GM21423 (cell line): Measurements from ENCODE around the gene NMT2.

ENCODE experiments used
- ATAC-seq: cut with Tn5 transposase; IDR thresholded peaks from one replicate; pipeline ENCODE4 v1.9.1; 2021; ENCODE audit warnings: mild to moderate bottlenecking, moderate library complexity; ENCODE audit not compliant: unreplicated experiment

Gene NMT2

GRCh38 chr10:15182540-15183207 lies 14.2 kb upstream of the NMT2 start:
- ATAC-seq: no peak

GRCh38 chr10:15181576-15182156 lies 13.2 kb upstream of the NMT2 start:
- no peak for ATAC-seq

GRCh38 chr10:15180736-15181135 lies 12.2 kb upstream of the NMT2 start:
- no peak for ATAC-seq

GRCh38 chr10:15176269-15176668 lies 7.8 kb upstream of the NMT2 start:
- no peak for ATAC-seq

- ATAC-seq: no peak
Measured at GRCh38 chr10:15175587-15175986, 7.1 kb upstream of the NMT2 start.

- no peak for ATAC-seq
Measured at GRCh38 chr10:15172306-15172840, 3.9 kb upstream of the NMT2 start.

- ATAC-seq: peak; percentile 20
Measured at GRCh38 chr10:15169555-15170401, 1.3 kb upstream of the NMT2 start.

- peak; percentile 45 for ATAC-seq
Measured at GRCh38 chr10:15168786-15169554, 477 bp upstream of the NMT2 start.

GRCh38 chr10:15167411-15168290 lies 842 bp downstream of the NMT2 start:
- ATAC-seq: peak; percentile 38

- ATAC-seq: no peak
Measured at GRCh38 chr10:15166325-15166724, 2.2 kb downstream of the NMT2 start.

- no peak for ATAC-seq
Measured at GRCh38 chr10:15163253-15163828, 5.2 kb downstream of the NMT2 start.

GRCh38 chr10:15158972-15159371 lies 9.5 kb downstream of the NMT2 start:
- ATAC-seq: no peak

- ATAC-seq: no peak
Measured at GRCh38 chr10:15158448-15158847, 10.0 kb downstream of the NMT2 start.

GRCh38 chr10:15155978-15156656 lies 12.4 kb downstream of the NMT2 start:
- ATAC-seq: no peak

GRCh38 chr10:15152556-15152955 lies 15.9 kb downstream of the NMT2 start:
- no peak for ATAC-seq

GRCh38 chr10:15150563-15150962 lies 17.9 kb downstream of the NMT2 start:
- ATAC-seq: no peak

- ATAC-seq: no peak
Measured at GRCh38 chr10:15149042-15149771, 19.3 kb downstream of the NMT2 start.
